G401.6 (cell line): ENCODE data around the gene ENG.
"Not testable (repeated sequence)": the region's sequence is repeated elsewhere in the genome, so short reads cannot be mapped to it uniquely, and the experiment has no call there.

ENCODE experiments used
- FAIRE-seq: peaks from 2 replicates; lab custom pipeline; 2012; peaks lifted over from hg19 to GRCh38; lab: Jason Lieb, UNC

The ENG gene

DNA sequence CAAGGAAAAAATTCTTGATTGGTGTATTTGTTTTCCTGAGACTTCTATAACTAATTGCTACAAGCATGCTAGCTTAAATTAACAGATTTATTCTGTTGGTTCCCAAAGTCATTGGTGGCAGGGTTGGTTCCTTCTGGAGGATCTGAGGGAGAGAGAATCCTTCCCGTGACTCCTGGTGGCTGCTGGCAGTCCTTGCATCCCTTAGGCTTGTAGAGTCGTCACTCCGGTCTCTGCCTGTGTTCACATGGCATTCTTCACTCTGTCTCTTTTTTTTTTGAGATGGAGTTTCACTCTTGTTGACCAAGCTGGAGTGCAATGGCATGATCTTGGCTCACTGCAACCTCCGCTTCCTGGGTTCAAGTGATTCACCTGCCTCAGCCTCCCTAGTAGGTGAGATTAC is 63.4 kb downstream of the ENG start:
- no peak for FAIRE-seq

DNA sequence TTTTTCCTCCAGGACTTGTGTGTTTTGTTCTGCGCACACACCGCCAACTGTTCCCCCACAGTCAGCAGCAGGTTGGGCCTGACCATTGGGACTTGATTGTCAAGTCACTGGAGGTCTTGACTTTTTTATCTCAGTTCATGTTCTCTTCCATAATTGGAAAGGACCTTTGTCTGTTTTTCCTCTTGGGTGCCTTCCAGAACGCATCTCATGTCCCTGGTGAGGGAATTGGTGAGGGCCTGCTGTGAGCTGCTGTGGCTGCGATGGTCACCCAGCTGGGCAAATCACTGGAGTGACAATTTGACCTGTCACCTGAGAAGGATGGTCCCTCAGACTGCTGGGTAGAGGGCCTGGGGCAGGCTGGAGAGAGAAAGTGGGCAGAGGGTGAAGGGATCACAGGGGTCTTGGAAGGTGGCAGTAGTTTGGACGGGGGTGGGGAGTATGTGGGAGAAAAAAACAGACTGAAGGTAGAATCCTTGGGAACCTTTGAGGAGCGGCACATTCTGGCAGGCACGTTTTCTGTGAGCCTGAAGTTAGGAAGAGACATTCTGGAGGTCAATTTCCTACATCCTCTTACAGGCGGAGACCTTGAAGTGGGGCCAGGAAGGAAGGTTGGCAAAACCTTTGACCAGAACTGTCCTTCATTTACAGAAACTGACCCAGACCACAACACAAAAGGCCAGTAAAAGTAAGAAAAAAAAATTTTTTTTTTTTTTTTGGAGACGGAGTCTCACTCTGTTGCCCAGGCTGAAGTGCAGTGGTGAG is 64.2 kb downstream of the ENG start:
- FAIRE-seq: no peak

DNA sequence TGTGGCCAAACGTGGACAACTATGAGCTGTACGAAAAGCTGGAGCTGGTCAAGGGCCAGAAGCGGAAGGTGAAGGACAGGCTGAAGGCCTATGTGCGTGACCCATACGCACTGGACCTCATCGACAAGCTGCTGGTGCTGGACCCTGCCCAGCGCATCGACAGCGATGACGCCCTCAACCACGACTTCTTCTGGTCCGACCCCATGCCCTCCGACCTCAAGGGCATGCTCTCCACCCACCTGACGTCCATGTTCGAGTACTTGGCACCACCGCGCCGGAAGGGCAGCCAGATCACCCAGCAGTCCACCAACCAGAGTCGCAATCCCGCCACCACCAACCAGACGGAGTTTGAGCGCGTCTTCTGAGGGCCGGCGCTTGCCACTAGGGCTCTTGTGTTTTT is 65.3 kb downstream of the ENG start:
- no peak for FAIRE-seq

DNA sequence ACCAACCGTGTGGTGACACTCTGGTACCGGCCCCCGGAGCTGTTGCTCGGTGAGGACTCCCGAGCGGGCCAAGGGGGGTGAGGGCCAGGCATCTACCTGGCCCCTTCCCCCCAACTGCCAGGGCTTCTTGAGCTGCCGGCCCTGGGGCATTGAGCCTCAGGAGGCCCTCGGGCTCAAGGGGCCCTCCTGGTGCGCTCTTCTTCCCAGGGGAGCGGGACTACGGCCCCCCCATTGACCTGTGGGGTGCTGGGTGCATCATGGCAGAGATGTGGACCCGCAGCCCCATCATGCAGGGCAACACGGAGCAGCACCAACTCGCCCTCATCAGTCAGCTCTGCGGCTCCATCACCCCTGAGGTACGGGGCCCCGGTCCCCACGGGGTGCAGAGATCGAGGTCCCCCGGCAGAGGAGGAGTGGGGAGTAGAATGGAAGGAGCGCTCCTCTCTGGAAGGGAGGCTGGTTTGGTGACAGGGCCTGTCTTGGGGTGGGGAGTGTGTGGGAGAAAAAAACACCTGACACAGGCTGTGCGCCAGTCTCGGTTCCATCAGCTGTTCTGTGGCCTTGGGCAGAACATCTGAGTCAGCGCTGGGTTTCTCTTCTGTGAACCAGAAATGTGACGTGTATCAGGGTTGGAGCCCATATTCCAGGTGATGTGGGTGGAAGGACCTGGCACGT is 66.0 kb downstream of the ENG start:
- no peak for FAIRE-seq

DNA sequence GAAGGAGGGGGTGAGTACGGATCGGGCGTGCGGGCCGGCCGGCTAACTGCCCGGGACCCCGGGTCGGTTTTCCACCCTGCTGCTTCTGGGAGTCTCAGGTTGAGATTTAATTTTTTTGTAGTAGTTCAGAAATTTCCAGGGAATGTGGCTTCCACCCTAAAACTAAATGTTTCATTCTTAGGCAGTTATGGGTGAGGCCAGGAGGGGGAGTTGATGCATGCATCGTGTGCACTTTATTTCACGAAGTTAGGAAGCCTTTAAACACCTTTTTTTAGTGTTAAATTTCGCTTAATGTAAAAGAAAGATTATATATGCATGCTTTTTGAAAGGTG is 67.7 kb downstream of the ENG start:
- no peak for FAIRE-seq

DNA sequence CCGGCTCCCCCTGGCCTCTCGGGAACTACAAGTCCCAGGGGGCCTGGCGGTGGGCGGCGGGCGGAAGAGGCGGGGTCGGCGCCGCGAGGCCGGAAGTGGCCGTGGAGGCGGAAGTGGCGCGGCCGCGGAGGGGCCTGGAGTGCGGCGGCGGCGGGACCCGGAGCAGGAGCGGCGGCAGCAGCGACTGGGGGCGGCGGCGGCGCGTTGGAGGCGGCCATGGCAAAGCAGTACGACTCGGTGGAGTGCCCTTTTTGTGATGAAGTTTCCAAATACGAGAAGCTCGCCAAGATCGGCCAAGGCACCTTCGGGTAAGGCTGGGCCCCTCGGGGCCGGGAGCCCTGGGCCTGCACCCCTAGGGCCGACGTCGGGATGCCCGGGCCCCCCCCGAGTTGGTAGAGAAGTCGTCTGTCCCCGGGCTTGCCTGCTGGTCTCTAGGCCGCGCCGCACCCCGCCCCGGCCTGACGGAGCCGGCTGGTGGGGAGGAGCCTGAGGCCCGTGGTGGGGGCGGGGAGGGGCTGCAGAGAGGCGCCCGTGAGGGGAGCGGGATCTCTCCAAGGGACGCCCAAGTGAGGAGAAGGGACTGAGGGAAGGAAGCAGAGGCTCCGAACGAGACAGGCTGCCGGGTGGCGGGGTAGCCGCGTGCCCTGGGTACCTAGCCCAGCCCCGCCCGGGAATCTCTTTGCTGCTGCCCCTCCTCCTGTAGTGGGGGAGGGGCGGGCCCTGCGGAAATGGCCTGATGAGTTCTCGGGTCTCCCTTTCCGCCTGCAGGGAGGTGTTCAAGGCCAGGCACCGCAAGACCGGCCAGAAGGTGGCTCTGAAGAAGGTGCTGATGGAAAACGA is 68.3 kb downstream of the ENG start, which contains the start of gene CDK9:
Gene CDK9, plus strand, starts transcription at position 102 of the 840 bp plus-strand sequence. Its CDS starts 115 bp downstream, at position 217.
- no peak for FAIRE-seq

DNA sequence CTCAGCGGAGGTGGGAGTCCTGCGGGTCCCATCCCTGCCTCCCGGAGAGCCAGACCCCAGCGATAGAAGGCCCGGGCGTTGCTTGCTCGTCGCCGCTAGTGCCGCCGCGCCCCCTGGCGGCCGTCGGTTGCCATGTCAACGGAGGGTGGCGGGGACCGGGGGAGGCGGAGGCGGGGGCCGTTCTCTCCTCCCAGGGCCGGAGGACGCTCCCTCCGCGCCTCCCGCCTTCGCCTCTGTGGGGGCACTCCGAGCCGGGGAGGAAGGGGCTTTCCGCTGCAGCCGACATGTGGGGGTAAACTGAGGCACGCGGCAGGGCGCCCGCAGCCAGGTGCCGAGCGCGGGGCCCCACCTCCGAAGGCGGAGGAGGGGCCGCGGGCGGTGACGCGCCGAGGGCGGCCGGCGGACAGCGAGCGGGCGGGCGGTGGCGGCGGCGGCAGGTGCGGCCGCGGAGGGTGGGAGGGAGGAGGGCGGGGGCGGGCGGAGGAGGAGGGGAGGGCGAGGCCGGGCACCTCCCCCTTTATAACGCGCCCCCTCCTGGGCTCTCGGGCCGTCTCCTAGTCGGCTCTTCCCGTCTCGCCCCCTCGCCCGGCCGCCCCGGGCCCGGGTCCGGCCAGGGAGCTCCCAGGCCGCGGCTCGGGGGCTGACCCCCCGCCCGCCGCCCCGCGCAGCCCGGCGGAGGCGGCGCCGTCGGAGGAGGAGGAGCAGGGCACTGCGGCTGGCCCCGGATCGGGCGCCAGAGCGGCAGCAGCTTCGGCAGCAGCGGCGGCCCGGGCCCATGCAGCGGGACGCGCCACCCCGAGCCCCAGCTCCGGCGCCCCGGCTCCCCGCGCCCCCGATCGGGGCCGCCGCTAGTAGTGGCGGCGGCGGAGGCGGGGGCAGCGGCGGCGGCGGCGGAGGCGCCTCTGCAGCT is 69.2 kb downstream of the ENG start:
- no peak for FAIRE-seq

DNA sequence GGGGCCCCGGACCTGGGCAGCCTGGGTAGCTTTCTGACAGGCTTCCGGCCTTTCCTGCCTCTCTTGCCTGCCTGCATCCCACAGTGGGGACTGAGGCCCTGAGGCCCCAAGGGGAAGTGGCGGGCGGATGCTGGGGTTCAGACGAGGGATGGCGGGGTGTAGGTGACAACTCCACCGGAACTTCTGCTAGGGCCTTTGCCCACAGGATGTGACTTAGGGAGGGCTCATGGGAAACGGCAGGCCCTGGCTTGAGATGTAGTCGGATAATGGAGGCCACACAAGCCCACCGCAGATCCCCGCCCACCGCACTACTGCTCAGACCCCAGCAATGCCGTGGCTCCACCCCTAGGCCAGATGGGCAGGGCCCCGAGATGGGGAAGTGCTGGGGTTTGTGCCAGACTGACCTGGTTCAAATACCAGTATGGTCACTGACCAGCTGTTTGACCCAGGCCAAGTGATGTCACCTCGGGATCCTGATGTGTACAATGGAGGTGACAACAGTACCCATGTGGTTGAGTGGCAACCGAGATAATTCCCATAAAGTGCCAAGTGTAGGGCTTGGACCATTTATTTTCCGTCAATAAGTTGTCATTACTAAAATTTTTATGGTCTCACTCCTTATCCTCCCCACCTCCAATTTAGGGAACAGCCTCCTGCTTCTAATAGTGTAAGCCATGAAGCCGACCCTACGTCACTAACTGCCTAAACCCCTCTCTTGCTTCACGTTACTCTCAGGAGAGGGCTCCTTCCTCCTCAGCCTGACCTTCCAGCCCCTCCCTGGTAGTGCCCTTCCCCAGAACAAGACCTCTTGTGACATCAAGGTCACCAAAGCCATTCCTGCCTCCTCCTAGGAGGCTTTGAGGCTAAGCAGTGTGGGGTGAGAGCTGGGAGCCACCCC is 71.1 kb downstream of the ENG start:
- FAIRE-seq: no peak

DNA sequence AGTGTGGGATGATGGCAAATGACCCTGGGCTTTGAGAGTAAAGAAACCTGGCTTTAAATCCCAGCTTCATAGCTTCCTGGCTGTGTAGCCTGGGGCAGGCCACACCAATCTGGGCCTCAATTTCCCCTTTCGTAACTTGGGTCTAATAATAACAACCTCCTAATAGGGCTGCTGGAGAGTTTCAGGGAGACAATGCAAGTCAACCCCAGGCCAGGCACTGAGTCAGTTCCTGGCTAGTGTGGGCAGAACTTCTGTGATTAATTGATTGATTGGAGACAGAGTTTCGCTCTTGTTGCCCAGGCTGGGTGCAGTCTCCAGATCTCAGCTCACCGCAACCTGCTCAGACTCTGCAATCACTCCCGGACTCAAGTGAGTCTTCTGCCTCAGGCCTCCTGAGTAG is 72.7 kb downstream of the ENG start:
- FAIRE-seq: no peak

DNA sequence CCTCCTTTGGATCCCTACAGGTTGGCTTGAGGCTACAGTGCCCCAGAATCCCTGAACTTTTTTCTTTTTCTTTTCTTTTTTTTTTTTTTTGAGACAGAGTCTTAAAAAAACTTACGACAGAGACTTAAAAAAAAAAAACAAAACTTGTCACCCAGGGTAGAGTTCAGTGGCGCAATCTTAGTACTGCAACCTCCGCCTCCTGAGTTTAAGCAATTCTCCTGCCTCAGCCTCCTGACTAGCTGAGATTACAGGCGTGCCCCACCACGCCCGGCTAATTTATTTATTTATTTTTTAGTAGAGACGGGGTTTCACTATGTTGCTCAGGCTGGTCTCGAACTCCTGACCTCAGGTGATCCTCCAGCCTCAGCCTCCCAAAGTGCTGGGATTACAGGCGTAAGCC is 73.5 kb downstream of the ENG start:
- not testable (repeated sequence) for FAIRE-seq

DNA sequence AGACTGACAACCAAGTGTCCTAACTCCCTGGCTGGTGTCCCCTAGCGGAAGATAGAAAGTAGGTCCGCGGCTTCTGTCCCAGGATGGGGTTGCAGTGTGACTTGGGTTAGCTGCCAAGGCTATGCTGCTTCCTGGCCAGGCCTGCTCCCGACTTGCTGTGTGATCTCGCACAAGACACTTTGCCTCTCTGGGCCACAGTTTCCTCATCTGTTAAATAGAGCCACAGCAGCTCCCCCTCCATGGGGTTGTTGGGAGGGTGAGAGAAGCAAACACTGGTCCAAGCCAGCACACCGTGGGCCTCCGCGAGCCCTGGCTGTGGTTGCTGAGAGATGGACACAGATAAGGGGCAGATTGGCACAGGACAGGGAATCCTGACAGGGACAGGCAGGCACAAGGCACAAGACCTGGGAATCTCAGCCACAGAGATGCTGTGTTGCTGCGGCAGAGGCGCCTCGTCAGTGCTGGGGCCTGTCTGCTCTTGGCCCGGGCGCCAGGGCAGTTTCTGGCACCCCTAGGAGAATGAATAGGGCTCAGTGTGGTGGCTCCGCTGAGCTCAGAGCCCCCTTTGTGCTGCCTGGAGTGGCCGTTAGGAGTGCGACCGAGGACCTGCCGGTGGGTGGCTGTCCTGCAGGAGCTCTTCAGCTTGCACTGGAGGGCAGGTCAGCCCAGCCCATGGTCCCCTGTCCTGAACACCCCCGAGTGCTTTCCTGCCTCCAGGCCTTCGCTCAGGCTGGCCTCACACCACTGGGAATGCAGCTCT is 74.2 kb downstream of the ENG start:
- no peak for FAIRE-seq

DNA sequence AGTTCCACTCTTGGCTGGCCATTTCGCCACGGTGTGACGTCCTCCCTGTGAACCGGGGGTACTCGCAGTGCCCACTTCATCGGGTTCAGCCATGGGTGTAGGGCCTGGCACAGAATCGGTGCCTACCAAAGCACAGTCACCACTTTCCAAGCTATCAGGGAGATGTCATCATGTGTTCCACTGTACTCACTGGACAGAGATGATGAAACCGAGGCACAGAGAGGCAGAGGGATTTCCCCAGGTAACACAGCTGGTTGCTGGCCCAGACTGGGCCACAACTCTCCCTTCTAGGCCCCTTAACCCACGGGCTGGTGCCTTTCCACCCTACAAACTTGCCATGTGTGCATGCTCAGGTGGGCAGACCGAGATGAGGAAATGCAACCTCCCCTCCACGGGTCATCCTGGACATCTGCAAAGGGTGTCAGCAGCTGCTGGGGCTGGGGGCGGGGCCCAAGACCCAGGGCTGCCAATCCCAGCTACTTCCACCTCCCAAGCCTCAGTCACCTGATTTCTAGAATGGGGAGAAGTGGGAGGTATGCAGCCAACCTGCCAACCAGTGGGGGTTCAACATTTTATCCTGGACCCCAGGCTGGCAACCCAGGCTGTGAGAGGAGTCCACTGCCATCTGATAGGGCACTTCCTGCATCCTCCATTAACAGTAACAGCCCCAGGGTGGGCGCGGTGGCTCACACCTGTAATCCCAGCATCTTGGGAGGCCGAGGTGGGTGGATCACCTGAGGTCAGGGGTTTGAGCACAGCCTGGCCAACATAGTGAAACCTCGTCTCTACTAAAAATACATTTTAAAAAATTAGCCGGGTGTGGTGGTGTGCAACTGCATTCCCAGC is 75.1 kb downstream of the ENG start:
- FAIRE-seq: no peak

DNA sequence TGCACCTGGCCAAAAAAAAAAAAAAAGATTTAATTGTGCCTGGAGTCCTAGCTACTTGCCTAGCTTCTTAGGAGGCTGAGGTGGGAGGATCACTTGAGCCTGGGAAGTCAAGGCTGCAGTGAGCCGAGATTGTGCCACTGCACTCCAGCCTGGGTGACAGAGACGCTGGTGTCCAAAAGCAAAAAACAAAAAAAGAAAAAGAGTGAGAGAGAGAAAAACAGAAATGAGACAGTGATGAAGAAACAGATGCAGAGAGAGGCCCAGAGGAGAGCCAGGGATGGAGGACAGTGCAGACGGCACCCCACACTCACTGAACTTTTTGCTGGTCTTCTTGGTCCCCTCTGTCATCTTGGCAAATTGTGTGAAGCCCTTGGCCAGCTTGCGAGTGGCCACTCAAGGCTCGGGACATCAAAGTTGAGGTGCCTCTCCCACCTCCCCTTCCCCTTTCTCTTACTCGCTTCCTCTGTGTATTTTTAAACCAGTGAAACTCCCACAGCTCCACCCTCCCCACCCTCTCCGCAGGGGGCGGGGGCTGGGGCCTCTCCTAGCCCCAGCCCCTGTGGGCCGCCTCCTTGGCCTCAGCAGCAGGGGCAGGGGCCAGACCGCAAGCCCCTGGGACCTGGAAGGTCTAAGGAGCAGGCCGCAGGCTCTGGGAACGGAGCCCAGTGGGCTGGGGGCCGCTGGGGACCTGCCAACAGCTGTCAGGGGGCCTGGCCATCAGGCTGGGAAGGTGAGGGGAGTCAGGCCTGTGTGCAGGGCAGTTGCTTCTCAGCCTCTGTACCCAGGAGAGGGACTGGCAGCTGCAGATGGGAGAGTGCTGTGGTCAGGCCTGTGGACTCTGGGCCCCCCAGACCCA is 76.0 kb downstream of the ENG start, which contains the start of gene SH2D3C:
Gene SH2D3C, minus strand, starts transcription at position 387 of the 856 bp plus-strand sequence. Its CDS starts 39 bp downstream, at position 348.
- FAIRE-seq: no peak

DNA sequence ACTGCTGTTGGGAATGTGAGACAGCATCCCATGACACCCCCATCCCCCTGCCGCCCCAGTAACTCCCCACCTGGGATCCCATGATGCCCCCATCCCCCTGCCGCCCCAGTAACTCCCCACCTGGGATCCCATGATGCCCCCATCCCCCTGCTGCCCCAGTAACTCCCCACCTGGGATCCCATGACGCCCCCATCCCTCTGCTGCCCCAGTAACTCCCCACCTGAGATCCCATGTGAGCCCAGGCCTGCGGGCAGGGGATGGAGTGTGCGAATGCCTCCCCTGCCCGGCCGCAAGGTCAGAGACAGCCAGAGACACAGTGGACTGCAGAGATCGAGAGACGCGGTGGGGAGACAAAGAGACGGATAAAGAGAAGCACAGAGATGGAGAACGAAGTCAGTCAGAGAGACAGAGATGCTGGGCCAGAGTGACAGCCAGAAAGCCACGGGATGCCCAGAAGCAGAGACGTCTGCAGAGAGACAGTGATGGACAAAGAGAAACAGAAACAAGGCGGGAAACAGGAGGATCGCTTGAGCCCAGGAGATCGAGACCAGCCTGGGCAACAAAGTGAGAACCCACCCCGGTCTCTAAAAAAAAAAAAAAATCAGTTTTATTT is 77.0 kb downstream of the ENG start:
- FAIRE-seq: no peak

DNA sequence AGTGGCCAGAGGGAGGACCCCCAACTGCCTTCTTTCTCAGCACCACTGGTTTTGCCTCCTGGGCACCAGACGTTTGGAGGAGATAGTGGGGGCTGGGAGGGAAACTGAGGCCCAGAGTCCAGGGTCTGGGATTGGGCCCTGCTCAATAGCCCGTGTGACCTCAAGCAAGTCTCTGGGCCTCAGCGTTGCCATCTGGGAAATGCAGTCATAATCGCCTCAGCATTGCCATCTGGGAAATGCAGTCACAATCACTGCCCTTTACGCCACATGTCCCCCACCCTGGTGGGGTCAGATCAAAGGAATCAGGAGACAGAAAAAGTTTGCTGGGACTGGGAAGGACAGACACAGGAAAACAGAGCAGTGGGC is 77.6 kb downstream of the ENG start:
- FAIRE-seq: no peak

DNA sequence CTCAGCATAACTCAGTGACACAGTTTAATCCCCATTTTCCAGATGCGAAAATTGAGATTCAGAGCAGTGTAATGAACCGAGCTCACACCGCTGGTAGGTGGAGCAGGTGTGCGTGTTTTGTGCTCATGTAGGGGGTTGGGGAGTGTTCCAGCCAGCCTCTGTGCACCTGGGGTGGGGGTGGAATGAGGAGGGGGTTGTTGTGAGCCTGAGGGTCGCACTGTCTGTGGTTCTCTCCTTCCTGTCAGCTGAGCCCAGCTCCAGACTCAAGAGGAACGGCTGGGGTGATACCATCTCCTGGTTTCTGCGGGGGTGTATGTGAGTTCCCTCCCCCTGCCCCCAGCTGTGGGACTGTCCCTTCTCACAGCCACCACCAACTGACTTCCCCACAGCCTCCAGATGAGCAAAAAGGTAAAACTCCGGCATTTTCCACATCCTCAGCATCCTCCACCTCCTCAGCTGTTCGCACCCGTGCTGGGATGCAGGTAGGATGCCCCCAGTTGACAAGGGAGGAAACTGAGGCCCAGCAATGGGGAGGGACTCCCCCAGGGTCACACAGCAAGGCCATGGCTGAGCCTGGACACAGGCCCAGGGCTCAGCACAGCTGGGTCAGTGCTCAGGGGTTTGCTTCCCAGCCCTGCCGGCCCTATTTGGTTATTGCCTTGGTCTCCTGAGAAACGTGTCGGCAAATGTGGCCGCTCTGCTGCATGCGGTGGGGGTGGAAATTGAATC is 78.1 kb downstream of the ENG start:
- FAIRE-seq: no peak

DNA sequence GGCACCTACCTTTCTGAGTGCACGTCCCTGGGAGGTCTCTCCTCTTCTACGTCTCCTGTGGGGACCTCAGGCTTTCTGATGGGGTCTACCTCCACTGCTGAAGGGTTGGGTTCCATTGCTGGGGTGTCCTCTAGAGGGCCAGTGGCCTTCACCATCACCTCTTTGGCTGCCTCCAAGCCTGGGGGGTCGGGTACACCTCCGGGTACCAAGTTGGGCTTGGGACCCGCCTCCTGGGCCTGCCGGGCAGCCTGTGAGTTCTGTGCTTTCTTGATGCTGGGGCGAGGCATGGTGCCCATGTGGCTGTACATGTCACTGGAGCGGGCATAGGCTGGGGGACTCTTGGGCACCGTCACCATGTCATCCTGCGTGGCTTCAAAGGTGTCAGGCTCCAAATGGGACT is 80.5 kb downstream of the ENG start:
- no peak for FAIRE-seq
